IMR-90 (cell line): Measurements from ENCODE around the gene FCHO1. TPM values are rescaled to one million over a fixed set of nuclear protein-coding genes. Genes with fewer than 3 reads are reported as not detected.

Source experiments
- ATAC-seq: fragments of 200-7000 bp; cut with Tn5 transposase; 2 replicates; pipeline ENCODE4 v1.9.1; 2020; ENCODE audit warnings: low read depth, mild to moderate bottlenecking, moderate library complexity
- BruUV-seq: library from RNA; stranded (reverse); fragments of 400-500 nt; replicated peaks from 2 replicates; lab custom pipeline; 2021; lab: Mats Ljungman, UMichigan
- CTCF ChIA-PET: fragments of 300-600 bp; formaldehyde crosslinking; extraction: SDS; loops from one replicate; lab custom pipeline; 2021; ENCODE audit warnings: antibody characterized with exemption; lab: Yijun Ruan, JAX
- POLR2A ChIA-PET: fragments of 300-600 bp; sonication (Branson Sonifier 250); formaldehyde crosslinking; loops from one replicate; lab custom pipeline; 2022; ENCODE audit warnings: antibody characterized with exemption; ENCODE audit not compliant: unreplicated experiment; lab: Charles Lee
- DNase-seq: peaks from one replicate; pipeline ENCODE4 v3.0.0; 2013
- H2AFZ ChIP-seq: replicated peaks from 2 replicates; pipeline ENCODE3; 2013; ENCODE audit warnings: low read length, mild to moderate bottlenecking; ENCODE audit not compliant: poor library complexity
- H2AK5ac ChIP-seq: 2 replicates; pipeline ENCODE4 v1.6.1; 2013; ENCODE audit warnings: low read depth, low read length, inconsistent platforms
- H2AK9ac ChIP-seq: replicated peaks from 2 replicates; pipeline ENCODE3; 2013; ENCODE audit warnings: mild to moderate bottlenecking, low read depth, low read length, moderate library complexity; ENCODE audit not compliant: poor library complexity
- H2BK120ac ChIP-seq: 2 replicates; pipeline ENCODE4 v1.6.1; 2013; ENCODE audit warnings: low read depth, low read length, inconsistent platforms
- H2BK15ac ChIP-seq: 3 replicates; pipeline ENCODE4 v1.6.1; 2013; ENCODE audit warnings: low read depth, low read length, inconsistent platforms
- H2BK20ac ChIP-seq: 2 replicates; pipeline ENCODE4 v1.6.1; 2013; ENCODE audit warnings: low read depth, mild to moderate bottlenecking, inconsistent platforms, low read length, moderate library complexity
- H2BK5ac ChIP-seq: 2 replicates; pipeline ENCODE4 v1.6.1; 2013; ENCODE audit warnings: mild to moderate bottlenecking, low read depth, low read length, inconsistent platforms; ENCODE audit not compliant: poor library complexity, severe bottlenecking
- H3K14ac ChIP-seq: replicated peaks from 2 replicates; pipeline ENCODE4 v1.6.1; 2013; ENCODE audit warnings: low read depth, low read length, inconsistent platforms
- H3K18ac ChIP-seq: 2 replicates; pipeline ENCODE4 v1.6.1; 2013; ENCODE audit warnings: low read depth, low read length, control low read depth
- H3K23ac ChIP-seq: 2 replicates; pipeline ENCODE4 v1.6.1; 2013; ENCODE audit warnings: low read depth, low read length, inconsistent platforms
- H3K27ac ChIP-seq: 2 replicates; pipeline ENCODE4 v1.5.1; 2013; ENCODE audit warnings: mild to moderate bottlenecking, control low read depth, low read length; ENCODE audit not compliant: insufficient read depth
- H3K27me3 ChIP-seq: 2 replicates; pipeline ENCODE4 v1.6.1; 2013; ENCODE audit warnings: low read length; ENCODE audit not compliant: control insufficient read depth, insufficient read depth
- H3K36me3 ChIP-seq: 2 replicates; pipeline ENCODE4 v1.6.1; 2013; ENCODE audit warnings: low read length, mixed read lengths; ENCODE audit not compliant: control insufficient read depth, insufficient read depth
- H3K4ac ChIP-seq: 2 replicates; pipeline ENCODE4 v1.6.1; 2013; ENCODE audit warnings: low read depth, low read length, inconsistent platforms
- H3K4me1 ChIP-seq: 2 replicates; pipeline ENCODE4 v1.6.1; 2013; ENCODE audit warnings: low read length, mixed read lengths; ENCODE audit not compliant: control insufficient read depth, insufficient read depth
- H3K4me2 ChIP-seq: 2 replicates; pipeline ENCODE4 v1.6.1; 2013; ENCODE audit warnings: low read depth, mild to moderate bottlenecking, control low read depth, low read length, moderate library complexity
- H3K4me3 ChIP-seq: 2 replicates; pipeline ENCODE4 v1.5.1; 2013; ENCODE audit warnings: low read depth, mild to moderate bottlenecking, control low read depth, low read length, moderate library complexity; ENCODE audit not compliant: insufficient read depth
- H3K56ac ChIP-seq: 2 replicates; pipeline ENCODE4 v1.6.1; 2013; ENCODE audit warnings: low read length, inconsistent platforms; ENCODE audit not compliant: insufficient read depth; ENCODE audit errors: extremely low read depth
- H3K79me1 ChIP-seq, 2 experiments: 2 replicates each; pipeline ENCODE4 v1.6.1; 2013; ENCODE audit warnings: low read length in 2 of 2, inconsistent platforms in 1 of 2, low read depth in 1 of 2
- H3K9ac ChIP-seq: 2 replicates; pipeline ENCODE4 v1.6.1; 2013; ENCODE audit warnings: low read depth, low read length, control low read depth
- H3K9me1 ChIP-seq: 2 replicates; pipeline ENCODE4 v1.6.1; 2013; ENCODE audit warnings: low read length, inconsistent platforms; ENCODE audit not compliant: insufficient read depth
- H3K9me3 ChIP-seq: 2 replicates; pipeline ENCODE4 v1.6.1; 2013; ENCODE audit warnings: low read length; ENCODE audit not compliant: control insufficient read depth, insufficient read depth
- H4K20me1 ChIP-seq: 2 replicates; pipeline ENCODE4 v1.6.1; 2013; ENCODE audit warnings: low read length, inconsistent platforms; ENCODE audit not compliant: insufficient read depth
- H4K5ac ChIP-seq: 2 replicates; pipeline ENCODE4 v1.6.1; 2013; ENCODE audit warnings: mild to moderate bottlenecking, low read depth, low read length, control low read depth
- H4K8ac ChIP-seq, 2 experiments: 2 replicates each; pipeline ENCODE4 v1.6.1; 2013; ENCODE audit warnings: low read depth in 2 of 2, low read length in 2 of 2, control low read depth in 1 of 2, inconsistent platforms in 1 of 2
- H4K91ac ChIP-seq: 2 replicates; pipeline ENCODE4 v1.6.1; 2013; ENCODE audit warnings: low read depth, low read length, inconsistent platforms; ENCODE audit not compliant: insufficient read depth
- BHLHE40 ChIP-seq: fragments of 150-350 bp; IDR thresholded peaks from 2 replicates; pipeline ENCODE4 v1.6.1; 2016; ENCODE audit warnings: mild to moderate bottlenecking, low read depth, low read length
- CEBPB ChIP-seq: IDR thresholded peaks from 2 replicates; pipeline ENCODE4 v1.6.1; 2012; ENCODE audit warnings: low read depth, low read length, improper control_type of control experiment
- CHD1 ChIP-seq: IDR thresholded peaks from 2 replicates; pipeline ENCODE4 v1.6.1; 2012; ENCODE audit warnings: low read depth, low read length, improper control_type of control experiment
- CTCF ChIP-seq: conservative IDR thresholded peaks from 2 replicates; pipeline ENCODE4 v1.5.1; 2012; ENCODE audit warnings: mild to moderate bottlenecking, low read depth, low read length, improper control_type of control experiment
- FOS ChIP-seq: fragments of 150-350 bp; IDR thresholded peaks from 2 replicates; pipeline ENCODE4 v1.6.1; 2016; ENCODE audit warnings: low read depth, low read length
- MAZ ChIP-seq: IDR thresholded peaks from 2 replicates; pipeline ENCODE4 v1.6.1; 2012; ENCODE audit warnings: low read depth, mild to moderate bottlenecking, low read length, improper control_type of control experiment, moderate library complexity, borderline replicate concordance
- MXI1 ChIP-seq: IDR thresholded peaks from 2 replicates; pipeline ENCODE4 v1.6.1; 2012; ENCODE audit warnings: low read depth, mild to moderate bottlenecking, low read length, moderate library complexity, borderline replicate concordance
- NFE2L2 ChIP-seq: fragments of 150-350 bp; IDR thresholded peaks from 2 replicates; pipeline ENCODE4 v1.6.1; 2016; ENCODE audit warnings: low read depth, mild to moderate bottlenecking, low read length
- POLR2A ChIP-seq: IDR thresholded peaks from 2 replicates; pipeline ENCODE4 v1.6.1; 2012; ENCODE audit warnings: mild to moderate bottlenecking, low read depth, low read length
- RAD21 ChIP-seq: IDR thresholded peaks from 2 replicates; pipeline ENCODE4 v1.6.1; 2012; ENCODE audit warnings: low read length, improper control_type of control experiment
- RCOR1 ChIP-seq: IDR thresholded peaks from 2 replicates; pipeline ENCODE4 v1.6.1; 2012; ENCODE audit warnings: mild to moderate bottlenecking, low read length, improper control_type of control experiment; ENCODE audit not compliant: insufficient replicate concordance
- RFX5 ChIP-seq: IDR thresholded peaks from 2 replicates; pipeline ENCODE4 v1.8.0; 2012; ENCODE audit warnings: low read depth, mild to moderate bottlenecking, low read length, moderate library complexity
- SMC3 ChIP-seq: fragments of 150-350 bp; IDR thresholded peaks from 2 replicates; pipeline ENCODE4 v1.6.1; 2016; ENCODE audit warnings: low read depth, mild to moderate bottlenecking, antibody characterized with exemption, low read length, moderate library complexity
- USF2 ChIP-seq: fragments of 150-350 bp; IDR thresholded peaks from 2 replicates; pipeline ENCODE4 v1.6.1; 2017; ENCODE audit warnings: mild to moderate bottlenecking, antibody characterized with exemption, low read length, low read depth
- WGBS, 2 experiments: methylation state at CpG; one replicate each; pipeline versions ENCODE4 v1.1.5 to v1.1.7; 2013; ENCODE audit warnings: missing lambda C conversion rate in 2 of 2; ENCODE audit not compliant: insufficient read length in 1 of 2; ENCODE audit errors: extremely low coverage in 2 of 2; 5-methylcytosine and 5-hydroxymethylcytosine counted together
- dilution Hi-C: fragments of 300-500 bp; cut with HindIII; formaldehyde crosslinking; loops from one replicate; pipeline ENCODE4 v1.14.3; 2018; ENCODE audit warnings: low sequenced_read_pairs; ENCODE audit not compliant: unreplicated experiment
- in situ Hi-C: fragments of 300-500 bp; cut with MboI; formaldehyde crosslinking; loops from 3 replicates; pipeline ENCODE4 v1.14.3; 2019; ENCODE audit warnings: low sequenced_read_pairs, inconsistent platforms, mixed read lengths
- intact Hi-C: fragments of 100-400 bp; cut with micrococcal nuclease; formaldehyde crosslinking; loops from 2 replicates; pipeline ENCODE4 v1.10.0; 2022
- polyA plus RNA-seq, 3 experiments: library from polyadenylated mRNA; depleted of rRNA; stranded (reverse); fragments of >200 nt; gene quantifications; 2 replicates each; pipeline ENCODE4 v1.2.3, GENCODE V29; 2012; ENCODE audit warnings: low replicate concordance in 1 of 3
- total RNA-seq: library from RNA; depleted of rRNA; stranded (reverse); fragments of >200 nt; gene quantifications from 2 replicates; pipeline ENCODE4 v1.2.3, GENCODE V29; 2012

Gene FCHO1
- total and polyA plus RNA-seq, 2 of the 4 experiments (the other 2 are of a cell fraction) = 0.18 to 1.0 TPM

- Histone ChIP-seq H3K14ac (no peak overlapping the region), H4K20me1 (no peaks in the 10 kb centered on the region), H3K79me1 (no peaks in the 10 kb centered on the region), H3K9me3 (no peaks in the 10 kb centered on the region), H3K4ac (no peak overlapping the region), H4K91ac (no peak overlapping the region), H2AFZ (no peak overlapping the region), H4K8ac (no peak overlapping the region), H3K27ac (no peak overlapping the region), H3K4me1 (no peaks in the 10 kb centered on the region), H3K27me3 (peaks cover 15% of the 10 kb centered on the region), H2AK5ac (no peak overlapping the region), H3K4me3 (no peak overlapping the region), H3K9ac (no peak overlapping the region), H2BK5ac (no peak overlapping the region), H3K56ac (no peak overlapping the region), H3K23ac (no peak overlapping the region), H3K36me3 (no peaks in the 10 kb centered on the region), H3K18ac (no peak overlapping the region), H2BK15ac (no peak overlapping the region), H3K9me1 (no peaks in the 10 kb centered on the region), H2BK20ac (no peak overlapping the region), H4K5ac (no peak overlapping the region), H3K4me2 (no peak overlapping the region), H2BK120ac (no peak overlapping the region), H2AK9ac (no peak overlapping the region)
- TF ChIP-seq CEBPB (no peak), NFE2L2 (no peak), RAD21 (no peak), SMC3 (no peak), RFX5 (no peak), CTCF (no peak), CHD1 (no peak), USF2 (no peak), FOS (no peak), MAZ (no peak), RCOR1 (no peak), MXI1 (no peak), POLR2A (no peak), BHLHE40 (no peak)
- in situ Hi-C loops (no loop called here), dilution Hi-C loops (no loop called here), intact Hi-C loops (no loop called here)
- POLR2A ChIA-PET = no interaction called here
- CTCF ChIA-PET = interaction anchor here (0.6 kb wide), 1 partner anchor 212 kb away, joined by 5 read pairs; no protein-coding TSS in a partner anchor
- DNase-seq (no peak), ATAC-seq (no peak)
- BruUV-seq = no TSS peak
- 47% methylated on average over 4 of the region's 13 CpGs; no CpG with 5 or more reads in 1 of the 2 experiments for WGBS, 2 experiments
Observed at GRCh38 chr19:17817668-17818363, 66.5 kb downstream of the FCHO1 start.
